Activated CD8-positive, alpha-beta memory T cell treated with anti-CD3 and anti-CD28 coated beads for 36 hours (primary cell): ENCODE results near the gene APBB1IP. TPM values are rescaled to one million over a fixed set of nuclear protein-coding genes. Genes with fewer than 3 reads are reported as not detected.

ENCODE experiments used
- CTCF ChIA-PET: fragments of 350-600 bp; sonication (Branson Sonifier 250); formaldehyde crosslinking; loops from one replicate; lab custom pipeline; 2021; ENCODE audit warnings: antibody characterized with exemption; lab: Charles Lee
- POLR2A ChIA-PET: fragments of 350-600 bp; sonication (Branson Sonifier 250); formaldehyde crosslinking; loops from one replicate; lab custom pipeline; 2021; ENCODE audit warnings: antibody characterized with exemption; lab: Charles Lee
- total RNA-seq, 2 experiments: library from RNA; stranded (reverse); gene quantifications; one replicate each; pipeline ENCODE4 v1.2.3, GENCODE V29; 2021

APBB1IP gene
- total RNA-seq, 2 experiments from 2014 or later, result 55.0 to 55.9 TPM

DNA sequence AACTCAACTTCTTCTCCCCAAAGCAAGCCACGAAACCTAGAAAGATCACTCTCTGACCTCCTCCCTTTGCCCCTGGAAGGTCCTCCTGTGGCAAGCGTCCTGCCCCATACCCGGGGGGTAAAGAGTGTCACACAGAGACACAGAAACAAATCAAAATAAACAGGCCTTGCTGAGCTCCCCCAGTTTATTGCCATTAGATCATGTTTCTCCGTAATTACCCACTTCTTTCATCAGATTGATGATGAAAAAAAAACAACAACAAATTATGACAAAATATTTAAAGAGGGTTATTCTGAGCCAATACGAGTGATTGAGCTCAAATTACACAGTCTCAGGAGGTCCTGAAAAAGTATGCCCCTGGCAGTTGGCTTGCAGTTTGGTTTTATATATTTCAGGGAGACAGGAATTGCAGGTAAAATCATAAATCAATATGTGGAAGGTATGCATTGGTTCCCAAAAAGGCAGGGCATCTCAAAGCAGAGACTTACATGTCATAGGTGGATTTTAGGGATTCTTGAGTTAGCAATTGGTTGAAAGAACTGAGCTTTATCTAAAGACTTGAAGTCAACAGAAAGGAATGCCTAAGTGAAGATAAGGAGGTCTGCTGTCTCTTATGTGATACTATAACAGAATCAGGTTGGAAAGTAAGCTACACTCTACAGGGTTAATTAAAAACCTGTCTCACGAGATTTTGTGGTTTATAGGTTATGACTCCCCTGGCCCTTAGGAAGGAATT lies 86.2 kb downstream of the APBB1IP start:
- CTCF ChIA-PET, result interaction anchor here (0.6 kb wide), 1 partner anchor 15 kb away, joined by 3 read pairs; no protein-coding TSS in a partner anchor
- POLR2A ChIA-PET, result interaction anchor here (0.7 kb wide), 1 partner anchor 726 kb away, joined by 10 read pairs; no protein-coding TSS in a partner anchor

DNA sequence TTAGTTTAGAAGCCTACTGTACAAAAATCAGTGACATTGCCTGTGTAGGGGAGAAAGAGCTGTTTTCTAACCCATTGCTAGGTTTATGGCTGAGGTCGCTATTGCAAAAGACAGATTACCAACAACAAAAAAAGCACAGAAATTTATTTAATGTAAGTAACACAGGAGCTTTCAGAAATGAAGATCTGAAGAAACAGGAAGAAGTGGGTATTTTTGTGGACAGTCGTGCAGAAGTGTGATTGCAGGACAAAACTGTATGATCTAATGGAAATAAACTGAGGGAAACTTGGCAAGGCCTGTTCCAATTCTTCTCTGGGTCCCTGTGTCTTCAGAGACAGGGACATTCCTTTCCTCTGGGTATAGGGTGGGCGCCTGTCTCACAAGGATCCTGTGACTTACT lies 87.4 kb downstream of the APBB1IP start:
- ChIA-PET POLR2A (no interaction called here), CTCF (no interaction called here)

DNA sequence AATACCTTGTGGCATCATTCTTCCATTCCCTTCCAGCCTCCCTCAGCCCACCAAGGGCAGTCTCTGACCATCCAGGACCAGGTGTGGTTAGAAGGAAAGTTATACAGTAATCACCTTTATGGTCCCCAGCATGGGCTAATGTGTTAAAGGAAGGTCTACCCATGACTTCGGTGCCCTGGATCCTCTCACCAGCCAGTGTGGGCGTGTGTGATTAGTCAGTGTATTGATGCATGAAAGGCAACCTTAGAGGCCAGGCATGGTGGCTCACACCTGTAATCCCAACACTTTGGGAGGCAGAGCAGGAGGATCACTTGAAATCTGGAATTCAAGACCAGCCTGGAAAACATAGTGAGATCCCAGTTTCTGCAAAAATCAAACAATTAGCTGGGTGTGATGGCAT lies 88.9 kb downstream of the APBB1IP start:
- POLR2A ChIA-PET, result no interaction called here
- CTCF ChIA-PET, result no interaction called here

DNA sequence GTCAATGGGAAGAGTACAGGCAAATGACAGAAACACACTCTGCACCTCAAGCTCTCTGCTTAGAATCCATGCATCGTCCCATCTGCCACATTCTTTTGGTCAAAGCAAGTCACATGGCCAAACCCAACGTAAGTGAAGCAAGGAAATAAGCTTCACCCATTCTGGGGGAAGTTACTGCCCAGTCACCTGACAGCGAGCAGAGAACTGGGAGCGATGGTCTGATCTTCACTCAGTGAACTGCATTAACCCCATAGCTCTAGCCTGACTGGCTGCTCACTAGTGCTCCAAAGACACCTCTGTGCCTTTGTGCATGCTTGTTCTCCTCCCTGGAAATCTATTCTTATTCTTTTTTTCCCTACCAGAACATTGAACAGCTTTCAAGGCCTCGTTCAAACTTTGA lies 89.9 kb downstream of the APBB1IP start:
- ChIA-PET CTCF (no interaction called here), POLR2A (no interaction called here)

DNA sequence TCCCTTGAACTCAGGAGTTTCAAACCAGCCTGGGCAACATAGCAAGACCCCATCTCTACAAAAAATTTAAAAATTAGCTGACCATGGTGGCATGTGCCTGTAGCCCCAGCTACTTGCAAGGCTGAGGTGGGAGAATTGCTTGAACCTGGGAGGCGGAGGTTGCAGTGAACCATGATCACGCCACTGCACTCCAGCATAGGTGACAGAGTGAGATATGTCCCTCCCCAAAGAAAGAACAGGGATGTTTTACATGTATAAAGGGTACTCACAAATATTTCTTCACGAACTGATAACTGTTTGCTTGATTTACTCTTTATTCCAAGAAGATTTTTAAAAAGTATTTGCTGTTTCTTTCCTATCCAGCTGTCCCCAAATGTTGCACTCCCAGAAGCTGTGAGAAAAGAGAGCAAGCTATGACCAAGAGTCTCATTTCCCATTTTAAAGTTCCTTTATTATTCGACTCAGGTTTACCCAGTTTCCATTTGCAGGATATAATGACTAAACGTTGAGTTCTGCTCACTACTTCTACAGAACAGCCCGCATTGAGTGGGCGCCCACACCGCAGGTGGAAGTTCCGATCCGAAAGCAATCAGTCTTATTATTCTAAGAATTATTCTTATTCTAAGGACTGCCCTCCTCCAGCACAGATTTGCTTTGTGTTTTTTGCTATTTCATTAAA lies 90.7 kb downstream of the APBB1IP start:
- CTCF ChIA-PET, result no interaction called here
- POLR2A ChIA-PET, result no interaction called here

DNA sequence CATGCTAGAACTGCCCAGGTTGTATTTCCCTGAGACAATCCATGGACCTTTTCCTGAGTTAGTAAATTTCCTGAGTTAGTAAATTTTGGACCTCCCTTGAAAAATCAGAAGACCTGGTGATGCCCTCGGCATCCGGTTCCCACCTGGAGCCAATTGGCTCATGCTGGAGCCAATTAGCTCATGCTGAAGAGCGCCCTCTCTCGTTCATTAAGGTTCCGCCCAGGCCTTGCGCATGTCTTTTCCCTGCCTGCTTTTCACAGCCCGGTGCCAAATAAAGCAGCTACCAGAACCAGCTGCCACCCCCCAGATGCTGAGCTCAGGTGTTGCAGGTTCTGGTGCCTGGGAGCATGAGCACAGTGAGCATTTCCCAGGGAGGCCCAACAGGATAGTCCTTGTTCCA lies 96.2 kb downstream of the APBB1IP start:
- ChIA-PET POLR2A (interaction anchor here (0.6 kb wide), 1 partner anchor 25 kb away, joined by 3 read pairs; no protein-coding TSS in a partner anchor), CTCF (no interaction called here)

DNA sequence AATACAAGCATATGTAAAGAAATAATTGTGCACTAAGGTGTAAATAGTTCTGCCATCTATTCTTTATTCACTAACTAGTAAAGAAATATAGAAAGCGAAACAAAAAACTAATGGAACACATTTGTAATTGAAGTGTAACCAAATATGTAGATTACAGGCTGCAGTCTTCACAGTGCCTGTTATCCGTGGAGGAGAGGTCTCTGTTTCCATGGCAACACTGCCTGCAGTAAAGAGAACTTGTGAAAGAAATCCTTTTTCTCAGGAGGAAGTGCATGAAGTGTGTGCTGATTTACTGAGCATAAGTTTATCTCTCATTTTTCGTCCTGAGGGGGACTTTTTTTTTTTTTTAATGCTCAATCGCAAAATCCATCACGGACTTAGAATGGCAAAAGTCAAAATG lies 102.5 kb downstream of the APBB1IP start:
- POLR2A ChIA-PET, result no interaction called here
- CTCF ChIA-PET, result no interaction called here

DNA sequence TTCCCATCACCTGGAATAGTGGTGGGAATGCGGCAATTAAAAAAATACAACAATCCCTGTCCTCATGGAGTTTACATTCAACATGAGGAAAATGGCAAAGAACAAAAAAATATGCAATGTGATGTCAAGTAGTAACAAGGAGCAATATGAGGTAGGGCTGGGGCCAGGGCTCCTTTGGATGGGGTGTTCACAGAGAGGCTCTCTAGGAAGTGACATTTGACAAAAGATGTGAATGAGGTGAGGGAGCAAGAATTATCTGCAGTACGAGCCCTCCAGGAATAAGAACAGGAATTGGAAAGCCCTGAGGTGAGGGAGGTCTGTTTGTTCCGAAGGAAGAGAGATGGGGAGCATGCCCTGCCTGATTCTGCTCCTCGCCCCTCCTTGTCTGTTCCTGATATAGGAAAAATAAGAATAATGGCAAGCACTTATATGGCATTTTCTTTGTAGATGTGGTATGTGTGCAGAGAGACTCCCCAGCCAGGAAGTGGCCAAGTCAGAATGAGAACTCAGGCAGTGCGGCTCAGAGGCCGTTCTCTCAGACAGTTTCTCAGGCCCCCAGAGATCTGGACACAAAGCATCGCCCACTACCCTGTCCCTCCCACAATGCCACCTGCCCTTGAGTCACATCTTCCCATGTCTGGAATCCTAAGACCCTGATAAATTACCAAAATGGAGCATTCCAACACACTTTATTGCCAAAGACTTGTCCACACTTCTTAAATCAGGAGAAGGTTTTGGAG lies 105.6 kb downstream of the APBB1IP start:
- CTCF ChIA-PET, result interaction anchor here (0.9 kb wide), 1 partner anchor 12 kb away, joined by 3 read pairs; no protein-coding TSS in a partner anchor
- POLR2A ChIA-PET, result no interaction called here

DNA sequence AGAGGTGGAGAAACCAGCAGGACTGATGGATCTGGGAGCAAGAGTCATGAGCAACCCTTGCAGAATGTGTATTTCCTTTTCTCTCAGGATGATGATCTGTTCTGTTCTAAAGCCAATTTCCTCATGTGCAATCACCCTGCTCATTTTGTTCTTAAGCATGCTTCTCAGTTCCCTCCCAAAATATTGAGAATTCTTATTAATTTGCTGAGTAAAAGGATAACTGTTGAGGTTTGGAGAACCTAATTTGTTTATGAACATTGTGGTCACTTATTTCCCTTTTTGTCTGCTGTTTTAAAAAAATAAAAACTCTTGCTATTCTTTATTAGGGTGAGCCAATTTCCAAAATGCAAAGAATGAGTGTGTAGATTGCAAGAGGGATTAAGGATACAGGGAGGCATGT lies 106.8 kb downstream of the APBB1IP start:
- CTCF ChIA-PET, result no interaction called here
- POLR2A ChIA-PET, result no interaction called here

DNA sequence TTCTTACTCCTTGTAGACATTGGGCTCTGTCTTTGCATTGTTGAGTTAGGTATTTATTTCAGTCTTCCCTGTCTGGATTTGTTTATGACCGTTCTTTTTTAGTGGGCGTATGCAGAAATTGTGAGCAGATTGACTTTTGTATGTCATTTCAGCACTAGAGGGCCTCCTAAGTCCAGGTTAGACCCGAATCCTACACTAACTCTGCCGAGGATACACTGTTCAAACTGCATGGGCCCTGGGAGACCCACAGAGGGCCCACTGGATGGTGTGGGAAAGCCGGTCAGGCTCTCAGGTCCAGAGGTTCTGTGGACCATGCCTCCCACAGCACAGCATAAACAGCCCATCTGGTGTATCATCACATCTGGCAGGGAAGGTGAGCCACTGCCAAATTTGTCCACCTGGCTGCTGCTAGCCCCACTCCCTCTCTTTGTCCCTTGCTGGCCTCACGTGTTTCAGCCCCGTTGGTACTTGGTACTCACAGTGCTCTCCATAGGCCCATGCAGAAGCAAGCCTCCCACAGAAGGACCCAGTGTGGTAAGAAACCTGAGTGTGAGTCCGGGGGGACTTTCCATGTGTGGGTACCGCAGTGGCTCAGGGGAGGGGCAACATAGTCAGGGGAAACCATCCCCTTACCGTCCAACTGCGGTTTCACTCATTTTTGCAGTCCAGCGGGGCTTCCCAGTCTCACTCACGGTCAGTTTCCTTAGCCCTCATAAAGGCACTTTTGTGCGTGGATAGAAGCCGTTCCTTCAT lies 112.8 kb downstream of the APBB1IP start:
- POLR2A ChIA-PET, result no interaction called here

DNA sequence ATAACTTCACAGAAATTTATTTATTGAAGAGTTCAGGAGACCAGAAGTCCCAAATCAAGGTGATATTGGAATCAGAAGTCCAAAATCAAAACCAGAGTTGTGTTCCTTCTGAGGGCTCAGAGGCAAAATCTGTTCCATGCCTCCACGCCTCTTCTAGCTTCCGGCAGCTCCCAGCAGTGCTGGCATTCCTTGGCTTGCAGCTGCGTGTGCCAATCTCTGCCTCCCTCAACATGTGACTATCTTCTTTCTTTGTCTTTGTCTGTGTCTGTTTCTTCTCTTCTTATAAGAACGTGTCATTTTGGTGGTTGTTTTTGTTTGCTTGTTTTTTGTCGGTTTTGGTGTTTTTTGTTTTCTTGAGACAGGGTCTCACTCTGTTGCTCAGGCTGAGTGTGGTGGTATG lies 116.1 kb downstream of the APBB1IP start:
- POLR2A ChIA-PET, result no interaction called here
- CTCF ChIA-PET, result no interaction called here

More for the DNA sequence above, 112.8 kb downstream of the APBB1IP start:
- CTCF ChIA-PET, result no interaction called here

DNA sequence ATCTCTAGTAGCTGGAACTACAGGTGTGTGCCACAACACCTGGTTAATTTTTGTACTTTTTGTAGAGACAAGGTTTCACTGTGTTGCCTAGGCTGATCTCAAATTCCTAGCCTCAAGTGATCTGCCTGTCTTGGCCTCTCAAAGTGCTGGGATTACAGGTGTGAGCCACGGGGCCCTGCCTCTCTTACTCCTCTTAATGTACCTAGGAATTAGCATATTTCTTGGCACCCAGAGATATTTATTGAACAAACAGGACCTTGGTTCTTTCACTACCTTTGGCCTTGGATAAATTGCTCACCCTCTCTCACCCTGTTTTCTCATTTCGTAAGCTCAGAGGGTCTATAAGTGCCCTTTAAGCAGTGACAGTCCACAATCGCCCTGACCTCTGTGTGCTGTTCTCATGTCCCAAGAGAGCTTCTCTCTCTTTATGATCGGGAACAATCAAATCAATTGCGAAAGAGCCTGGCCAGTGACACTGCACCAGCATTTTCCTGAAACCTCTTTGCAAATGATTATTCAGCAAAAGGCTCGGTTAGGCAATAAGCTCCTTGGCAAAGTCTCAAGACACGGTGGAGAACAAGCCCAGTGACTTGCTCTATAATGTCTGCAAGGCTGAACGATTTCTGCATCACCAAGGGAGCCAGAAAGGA lies 117.7 kb downstream of the APBB1IP start:
- ChIA-PET CTCF (interaction anchor here (0.9 to 1.6 kb wide), 3 partner anchors 8 to 235 kb away, joined by 3 to 5 read pairs (median 3); no protein-coding TSS in a partner anchor), POLR2A (no interaction called here)

DNA sequence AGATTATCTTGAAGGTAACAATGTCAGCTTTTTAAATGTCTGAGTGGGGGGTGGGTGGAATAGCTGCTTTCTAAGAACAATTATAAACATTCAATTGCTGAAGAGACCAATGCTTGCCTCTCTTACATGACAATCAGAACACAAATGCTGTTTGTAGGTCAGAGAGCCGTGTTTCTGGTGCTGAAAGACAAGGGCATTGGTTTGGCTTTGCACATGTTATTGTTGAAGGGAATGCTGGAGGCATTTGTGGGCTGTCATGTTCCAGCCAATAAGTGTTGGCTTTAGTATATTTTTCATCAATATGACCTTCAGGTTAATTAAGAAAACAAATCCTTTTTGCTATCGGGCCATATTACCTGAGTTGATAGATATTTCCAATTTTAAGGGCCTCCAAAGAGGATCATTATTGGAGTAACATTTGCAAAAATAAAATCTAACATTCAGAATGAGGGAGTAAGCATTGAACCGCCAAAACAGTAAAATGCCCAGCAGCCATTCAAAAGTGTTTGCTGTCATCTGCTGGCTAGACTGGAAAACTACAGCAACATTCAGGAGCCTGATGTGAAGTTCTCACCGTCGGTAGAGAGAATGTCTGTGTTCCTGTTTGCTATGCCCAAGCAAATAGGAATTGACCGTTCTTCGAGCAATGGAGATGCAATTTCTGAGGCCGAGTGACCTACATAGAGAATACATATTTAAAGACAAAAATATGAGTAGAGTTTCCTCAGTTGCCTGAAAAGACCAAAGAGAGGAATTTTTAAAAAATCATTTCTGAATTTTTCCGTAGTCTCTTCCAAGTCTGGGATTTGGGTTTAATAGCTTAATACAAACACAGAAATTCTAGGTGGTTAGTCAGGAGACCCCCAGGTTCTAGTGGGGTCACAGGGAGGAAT lies 118.9 kb downstream of the APBB1IP start:
- POLR2A ChIA-PET, result no interaction called here

DNA sequence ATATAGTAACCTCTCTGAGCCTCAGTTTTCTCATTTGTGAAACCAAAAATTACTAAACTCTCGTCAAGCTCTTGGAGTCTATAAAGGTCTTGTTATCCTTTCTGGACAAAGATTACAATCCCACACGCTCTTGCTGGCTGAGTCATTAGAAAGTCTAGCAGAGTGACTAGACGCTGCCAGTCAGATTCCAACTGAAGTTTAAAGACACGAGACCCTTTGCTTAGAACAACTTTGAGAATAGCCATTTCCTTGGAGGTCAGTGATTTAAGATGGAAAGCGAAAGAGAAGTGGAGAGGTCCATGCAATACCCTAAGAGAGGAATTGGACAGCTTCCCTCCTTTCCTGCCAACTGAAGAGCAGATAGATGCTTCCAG lies 119.5 kb downstream of the APBB1IP start:
- POLR2A ChIA-PET, result no interaction called here
- CTCF ChIA-PET, result interaction anchor here (0.9 kb wide), 1 partner anchor 145 kb away, joined by 3 read pairs; no protein-coding TSS in a partner anchor

More for the DNA sequence above, 118.9 kb downstream of the APBB1IP start:
- CTCF ChIA-PET, result interaction anchor here (0.9 to 1.1 kb wide), 2 partner anchors 14 to 144 kb away, joined by 3 read pairs; no protein-coding TSS in a partner anchor

DNA sequence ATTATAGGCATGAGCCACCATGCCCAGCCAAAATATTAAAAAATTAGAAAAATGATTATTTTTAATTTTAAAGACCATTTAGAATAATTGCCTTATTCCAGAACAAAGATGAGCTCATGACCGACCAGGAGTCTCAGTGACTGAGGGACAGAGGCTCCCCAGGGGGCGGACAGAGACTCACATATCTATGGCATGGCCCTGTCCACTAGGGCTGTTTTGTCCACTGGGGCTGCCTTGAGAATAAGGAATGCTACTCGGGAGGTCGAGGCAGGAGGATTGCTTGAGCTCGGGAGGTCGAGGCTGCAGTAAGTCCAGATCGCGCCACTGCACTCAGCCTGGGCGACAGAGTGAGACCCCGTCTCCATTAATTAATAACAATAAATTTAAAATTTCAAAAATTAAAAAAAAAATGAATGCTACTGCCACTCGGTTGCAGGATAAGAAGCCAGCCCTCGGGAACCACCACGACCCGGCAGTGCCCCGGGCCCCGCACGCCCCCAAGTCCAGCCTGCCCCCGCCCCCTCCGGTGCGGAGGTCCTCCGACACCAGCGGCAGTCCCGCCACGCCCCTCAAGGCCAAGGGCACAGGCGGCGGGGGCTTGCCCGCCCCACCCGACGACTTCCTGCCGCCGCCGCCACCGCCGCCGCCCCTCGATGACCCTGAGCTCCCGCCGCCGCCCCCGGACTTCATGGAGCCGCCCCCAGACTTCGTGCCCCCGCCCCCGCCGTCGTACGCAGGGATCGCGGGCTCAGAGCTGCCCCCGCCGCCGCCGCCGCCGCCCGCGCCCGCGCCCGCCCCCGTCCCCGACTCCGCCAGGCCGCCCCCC lies 128.6 kb downstream of the APBB1IP start:
- POLR2A ChIA-PET, result no interaction called here

DNA sequence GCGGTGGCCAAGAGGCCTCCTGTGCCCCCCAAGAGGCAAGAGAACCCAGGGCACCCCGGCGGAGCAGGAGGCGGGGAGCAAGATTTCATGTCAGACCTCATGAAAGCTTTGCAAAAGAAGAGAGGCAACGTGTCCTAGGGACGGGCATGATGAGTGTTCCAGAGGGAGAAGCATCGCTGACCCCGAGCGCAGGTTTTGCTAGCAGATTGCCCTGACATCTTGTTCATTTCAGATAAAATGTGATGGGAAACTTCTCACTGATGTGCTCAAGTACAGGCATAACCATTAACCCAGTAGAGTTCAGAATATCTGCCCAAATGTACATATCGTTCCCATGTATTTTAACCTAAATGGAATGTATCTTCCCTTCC lies 129.2 kb downstream of the APBB1IP start:
- ChIA-PET POLR2A (no interaction called here), CTCF (no interaction called here)

More for the DNA sequence above, 128.6 kb downstream of the APBB1IP start:
- CTCF ChIA-PET, result no interaction called here

DNA sequence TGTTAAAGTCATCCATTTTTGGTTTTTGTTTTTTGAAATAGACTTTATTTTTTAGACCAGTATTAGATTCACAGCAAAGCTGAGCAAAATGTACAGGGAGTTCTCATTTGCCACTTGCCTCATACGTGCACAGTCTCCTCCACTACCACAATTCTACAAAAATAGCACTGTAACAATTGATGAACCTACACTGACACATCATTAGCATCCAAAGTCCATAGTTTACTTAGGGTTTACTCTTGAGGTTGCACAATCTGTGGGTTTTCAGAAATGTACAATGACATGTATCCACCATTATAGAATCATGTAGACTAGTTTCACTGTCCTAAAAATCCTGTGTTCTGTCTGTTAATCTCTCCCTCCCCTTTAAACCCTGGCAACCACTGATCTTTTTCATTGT lies 133.5 kb downstream of the APBB1IP start:
- POLR2A ChIA-PET, result no interaction called here
- CTCF ChIA-PET, result no interaction called here
